Hematopoietic multipotent progenitor cell treated with erythropoietin and hydrocortisone succinate and interleukin-3 and kit ligand, for 15 days (in vitro differentiated cells): ENCODE measurements around the gene CDH4.

Experiments
- DNase-seq: peaks from one replicate; pipeline ENCODE4 v3.0.0-alpha.2; 2015; ENCODE audit warnings: low spot score

The CDH4 gene

GRCh38 chr20:61819921-61820825 lies 568.1 kb downstream of the CDH4 start:
- no peak for DNase-seq

- no peak for DNase-seq
Measured at GRCh38 chr20:61821735-61822134, 569.7 kb downstream of the CDH4 start.

GRCh38 chr20:61822396-61822795 lies 570.3 kb downstream of the CDH4 start:
- no peak for DNase-seq

GRCh38 chr20:61823242-61823641 lies 571.2 kb downstream of the CDH4 start:
- no peak for DNase-seq

GRCh38 chr20:61828891-61829290 lies 576.8 kb downstream of the CDH4 start:
- no peak for DNase-seq

- no peak for DNase-seq
Measured at GRCh38 chr20:61829526-61829925, 577.5 kb downstream of the CDH4 start.

GRCh38 chr20:61830241-61830930 lies 578.3 kb downstream of the CDH4 start:
- no peak for DNase-seq

- no peak for DNase-seq
Measured at GRCh38 chr20:61830991-61831390, 578.9 kb downstream of the CDH4 start.

GRCh38 chr20:61832181-61832580 lies 580.1 kb downstream of the CDH4 start:
- no peak for DNase-seq

- no peak for DNase-seq
Measured at GRCh38 chr20:61833807-61834610, 581.9 kb downstream of the CDH4 start.

- DNase-seq: no peak
Measured at GRCh38 chr20:61835301-61835700, 583.2 kb downstream of the CDH4 start.

- no peak for DNase-seq
Measured at GRCh38 chr20:61835791-61836350, 583.8 kb downstream of the CDH4 start.

- DNase-seq: no peak
Measured at GRCh38 chr20:61837200-61837599, 585.1 kb downstream of the CDH4 start.

GRCh38 chr20:61839223-61839911 lies 587.3 kb downstream of the CDH4 start:
- DNase-seq: no peak

GRCh38 chr20:61839912-61840778 lies 588.1 kb downstream of the CDH4 start:
- DNase-seq: no peak

GRCh38 chr20:61840779-61841455 lies 588.9 kb downstream of the CDH4 start:
- DNase-seq: no peak

- no peak for DNase-seq
Measured at GRCh38 chr20:61841551-61841950, 589.5 kb downstream of the CDH4 start.

GRCh38 chr20:61841966-61842365 lies 589.9 kb downstream of the CDH4 start:
- DNase-seq: no peak

GRCh38 chr20:61844621-61845020 lies 592.6 kb downstream of the CDH4 start:
- DNase-seq: no peak

- no peak for DNase-seq
Measured at GRCh38 chr20:61845233-61845671, 593.2 kb downstream of the CDH4 start.
